Stomach (tissue), 19 donors: ENCODE results near the gene TFF2. TPM values are rescaled to one million over a fixed set of nuclear protein-coding genes. Genes with fewer than 3 reads are reported as not detected.

Source experiments
- DNase-seq, 2 donors: peaks; one replicate each; pipeline versions ENCODE4 v3.0.0 to v3.0.0-alpha.2; 2013 to 2019
- H3K27ac ChIP-seq, 5 donors: fragments of 200-600 bp in 4 of 5; sonication (generic) in 4 of 5; one replicate each; pipeline ENCODE4 v1.5.1; 2013 to 2019; ENCODE audit warnings: mild to moderate bottlenecking in 1 of 5, moderate library complexity in 1 of 5
- H3K27me3 ChIP-seq, 3 donors: fragments of 200-600 bp; sonication (generic); one replicate each; pipeline ENCODE4 v1.5.1; 2017 to 2019; ENCODE audit warnings: mixed run types in 1 of 3
- H3K36me3 ChIP-seq, 4 donors: fragments of 200-600 bp; sonication (generic); 1 replicate in 3 of 4; 2 replicates in 1 of 4; pipeline ENCODE4 v1.5.1; 2016 to 2019
- H3K4me1 ChIP-seq, 4 donors: fragments of 200-600 bp; sonication (generic); one replicate each; pipeline ENCODE4 v1.5.1; 2016 to 2019
- H3K4me3 ChIP-seq, 4 donors: fragments of 200-600 bp; sonication (generic) in 3 of 4; one replicate each; pipeline ENCODE4 v1.5.1; 2016 to 2019; ENCODE audit warnings: mild to moderate bottlenecking in 1 of 4
- H3K9me3 ChIP-seq, 4 donors: fragments of 200-600 bp; sonication (generic); one replicate each; pipeline ENCODE4 v1.5.1; 2016 to 2019
- CTCF ChIP-seq, 7 experiments: fragments of 450-650 bp in 4 of 7; fragments of 200-600 bp in 3 of 7; sonication (generic) in 3 of 7; IDR thresholded peaks; one replicate each; pipeline ENCODE4 v1.5.1; 2016 to 2019; ENCODE audit warnings: antibody characterized with exemption in 7 of 7, control low read depth in 2 of 7, mild to moderate bottlenecking in 1 of 7
- EP300 ChIP-seq: sonication (generic); formaldehyde crosslinking; IDR thresholded peaks from one replicate; pipeline ENCODE4 v1.6.1; 2017; ENCODE audit warnings: antibody characterized with exemption
- POLR2A ChIP-seq, 4 donors: fragments of 450-650 bp; IDR thresholded peaks; one replicate each; pipeline ENCODE4 v1.6.1; 2016; ENCODE audit warnings: antibody characterized with exemption in 4 of 4, control low read depth in 2 of 4, mild to moderate bottlenecking in 1 of 4, moderate library complexity in 1 of 4
- POLR2AphosphoS5 ChIP-seq, 3 donors: sonication (generic); formaldehyde crosslinking; IDR thresholded peaks; one replicate each; pipeline ENCODE4 v1.6.1; 2016; ENCODE audit warnings: antibody characterized with exemption in 3 of 3
- WGBS, 5 donors: extraction: QIAGEN DNeasy Blood & Tissue Kit in 3 of 5; methylation state at CpG; one replicate each; pipeline versions ENCODE4 v1.1.5 to v1.1.7; 2013 to 2018; 5-methylcytosine and 5-hydroxymethylcytosine counted together
- intact Hi-C: fragments of 100-400 bp; cut with DNase I; formaldehyde crosslinking; loops from one replicate; pipeline ENCODE4 v1.15.1; 2023; ENCODE audit warnings: low total_unique reads
- long read RNA-seq, 10 donors: transcript quantifications; one replicate each; lab custom pipeline, GENCODE V29; 2026
- polyA plus RNA-seq, 3 donors: library from polyadenylated mRNA; stranded (reverse); fragments of 200-250 nt; gene quantifications; one replicate each; pipeline ENCODE4 v1.2.3, GENCODE V29; 2013
- total RNA-seq, 5 donors: library from RNA; depleted of rRNA; stranded (reverse); fragments of >200 nt; gene quantifications; one replicate each; pipeline versions ENCODE4 v1.1.0 to v1.2.3, GENCODE V29; 2014 to 2016
- donor health status: healthy with polysubstance abuse.
- donor health status: Bipolar disorder and iron deficiency.
- donor health status: healthy.

The TFF2 gene
- total RNA-seq (1,000 to 10,000 TPM in 3 of 5 donors, 100 to 1,000 TPM in 1, 1 to 10 TPM in 1; 2.3 to 2,979 (median 1,039) TPM), polyA plus RNA-seq (1,000 to 10,000 TPM in 2 of 3 donors, 100 to 1,000 TPM in 1; 154 to 2,390 (median 1,084) TPM)
- long read RNA-seq, donor 1, transcript TFF2-201 (4 exons, 737 nt), result major isoform, 32 of 41 reads
- long read RNA-seq, donor 1, partial matches to known transcripts, result 8 of 41 reads
- long read RNA-seq, donor 1, other reads (novel, unspliced or antisense), result 0 of 41 reads
- long read RNA-seq, donor 2, transcript TFF2-201 (4 exons, 737 nt), result major isoform, 17 of 18 reads
- long read RNA-seq, donor 2, partial matches to known transcripts, result 0 of 18 reads
- long read RNA-seq, donor 2, other reads (novel, unspliced or antisense), result 0 of 18 reads
- long read RNA-seq, donor 3, transcript TFF2-201 (4 exons, 737 nt), result major isoform, 246 of 341 reads
- long read RNA-seq, donor 3, partial matches to known transcripts, result 78 of 341 reads
- long read RNA-seq, donor 3, other reads (novel, unspliced or antisense), result 17 of 341 reads
- long read RNA-seq, donor 4, transcript TFF2-201 (4 exons, 737 nt), result major isoform, 31 of 32 reads
- long read RNA-seq, donor 4, partial matches to known transcripts, result 0 of 32 reads
- long read RNA-seq, donor 4, other reads (novel, unspliced or antisense), result 0 of 32 reads
- long read RNA-seq, donor 5, transcript TFF2-201 (4 exons, 737 nt), result major isoform, 101 of 138 reads
- long read RNA-seq, donor 5, partial matches to known transcripts, result 29 of 138 reads
- long read RNA-seq, donor 5, other reads (novel, unspliced or antisense), result 7 of 138 reads
- long read RNA-seq, donor 6, transcript TFF2-201 (4 exons, 737 nt), result major isoform, 1,977 of 2,854 reads
- long read RNA-seq, donor 6, transcript TFF2-203 (5 exons, 631 nt), result minor isoform, 12 of 2,854 reads
- long read RNA-seq, donor 6, partial matches to known transcripts, result 789 of 2,854 reads
- long read RNA-seq, donor 6, other reads (novel, unspliced or antisense), result 75 of 2,854 reads
- long read RNA-seq, donor 7, transcript TFF2-201 (4 exons, 737 nt), result major isoform, 57 of 76 reads
- long read RNA-seq, donor 7, partial matches to known transcripts, result 19 of 76 reads
- long read RNA-seq, donor 7, other reads (novel, unspliced or antisense), result 0 of 76 reads
- long read RNA-seq, donor 8, transcript TFF2-201 (4 exons, 737 nt), result major isoform, 367 of 518 reads
- long read RNA-seq, donor 8, partial matches to known transcripts, result 132 of 518 reads
- long read RNA-seq, donor 8, other reads (novel, unspliced or antisense), result 18 of 518 reads
- long read RNA-seq, donor 9, transcript TFF2-201 (4 exons, 737 nt), result major isoform, 319 of 503 reads
- long read RNA-seq, donor 9, partial matches to known transcripts, result 153 of 503 reads
- long read RNA-seq, donor 9, other reads (novel, unspliced or antisense), result 30 of 503 reads
- long read RNA-seq, donor 10, transcript TFF2-201 (4 exons, 737 nt), result major isoform, 8 of 8 reads
- long read RNA-seq, donor 10, partial matches to known transcripts, result 0 of 8 reads
- long read RNA-seq, donor 10, other reads (novel, unspliced or antisense), result 0 of 8 reads

DNA sequence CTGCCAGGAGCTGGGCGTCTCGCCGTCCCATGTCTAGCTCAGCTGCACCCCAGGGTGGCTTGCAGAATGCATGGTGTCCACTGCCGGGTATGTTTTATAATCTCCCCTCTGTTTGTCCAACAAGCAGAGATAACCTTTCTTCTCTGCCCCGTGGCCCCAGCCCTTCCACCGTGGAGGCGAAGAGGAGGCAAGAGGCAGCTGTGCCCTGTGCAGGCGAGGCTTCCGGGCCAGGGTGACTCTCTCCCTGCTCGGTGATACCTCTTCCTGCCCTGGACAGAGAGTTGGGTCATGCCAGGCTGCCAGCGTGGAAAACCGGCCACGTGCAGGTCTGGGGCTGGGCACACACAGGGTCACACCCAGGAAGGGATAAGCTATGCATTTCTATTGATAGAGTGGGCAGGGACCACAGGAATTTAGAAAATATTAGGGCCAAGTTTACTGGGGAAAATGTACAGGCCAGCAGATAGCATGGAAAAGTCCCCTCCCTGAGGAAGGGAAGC lies at the start of gene TFF2:
TFF2 (minus strand) TSS at position 68 of the 500 bp plus-strand sequence; CDS start at position 31, 37 bp downstream.
- TF ChIP-seq POLR2A (IDR thresholded peaks at IDR 0.05), result no peak
- no peak for TF ChIP-seq EP300
- TF ChIP-seq POLR2AphosphoS5 (IDR thresholded peaks at IDR 0.05), result peak in 2 of 3 donors; percentile 67 to 82
- Histone ChIP-seq H3K4me3 (peak within 1 kb of the TSS; percentile 18 to 30 (median 25)), H3K27ac (peak within 1 kb of the TSS; percentile 38 to 83 (median 78)), H3K4me1 (peaks cover 0 to 11% (median 2%) of the 10 kb centered on the region in 4 donors), H3K27me3 (peaks cover 0 to 23% (median 0%) of the 10 kb centered on the region in 3 donors), H3K36me3 (no peaks in the 10 kb centered on the region), H3K9me3 (peaks cover 0 to 16% (median 9%) of the 10 kb centered on the region in 4 donors)
- intact Hi-C loops, result loop anchor here (10.0 kb wide), 1 partner anchor 54 kb away; the partner anchor contains the start of gene UBASH3A
- DNase-seq, result peak; percentile 78 to 80
- 28 to 71% (median 46%) methylated on average over 13 of the region's 13 CpGs for WGBS, 5 donors

- 75 to 83% (median 80%) methylated on average over 4 of the region's 4 CpGs for WGBS, 5 donors
- DNase-seq, result no peak
- intact Hi-C loops, result loop anchor here (10.0 kb wide), 1 partner anchor 46 kb away; the partner anchor contains the start of gene TFF2
- Histone ChIP-seq H3K4me1 (peaks cover 0 to 4% (median 1%) of the 10 kb centered on the region in 4 donors), H3K27me3 (peaks cover 0 to 7% (median 0%) of the 10 kb centered on the region in 3 donors), H3K36me3 (no peaks in the 10 kb centered on the region), H3K27ac (no peak overlapping the region), H3K9me3 (peaks cover 0 to 9% (median 2%) of the 10 kb centered on the region in 4 donors), H3K4me3 (no peak overlapping the region)
- TF ChIP-seq EP300 (no peak), POLR2AphosphoS5 (IDR thresholded peaks at IDR 0.05) (no peak), CTCF (IDR thresholded peaks at IDR 0.05) (no peak), POLR2A (IDR thresholded peaks at IDR 0.05) (no peak)
Measured at GRCh38 chr21:42400525-42400924, 49.7 kb upstream of the TFF2 start.

- Histone ChIP-seq H3K27ac (no peak overlapping the region), H3K36me3 (no peaks in the 10 kb centered on the region), H3K27me3 (peaks cover 0 to 2% (median 0%) of the 10 kb centered on the region in 3 donors), H3K9me3 (peaks cover 0 to 9% (median 2%) of the 10 kb centered on the region in 4 donors), H3K4me1 (peaks cover 0 to 4% (median 1%) of the 10 kb centered on the region in 4 donors), H3K4me3 (no peak overlapping the region)
- no peak for DNase-seq
- intact Hi-C loops, result no loop called here
- WGBS, 5 donors, result 48 to 59% (median 57%) methylated on average over 12 of the region's 12 CpGs
- TF ChIP-seq CTCF (IDR thresholded peaks at IDR 0.05) (no peak), POLR2A (IDR thresholded peaks at IDR 0.05) (no peak), POLR2AphosphoS5 (IDR thresholded peaks at IDR 0.05) (no peak), EP300 (no peak)
Measured at GRCh38 chr21:42398436-42399028, 47.7 kb upstream of the TFF2 start.
